MM.1S (cell line): ENCODE measurements around the gene DHX38.

Experiments
- DNase-seq: peaks from one replicate; pipeline ENCODE4 v3.0.0-alpha.2; 2015
- H2AFZ ChIP-seq: fragments of 300-600 bp; sonication (generic); 2 replicates; pipeline ENCODE4 v1.6.0; 2016; ENCODE audit warnings: antibody characterized with exemption, low read length
- H3F3A ChIP-seq: fragments of 300-600 bp; sonication (generic); 2 replicates; pipeline ENCODE4 v1.6.1; 2016; ENCODE audit warnings: mild to moderate bottlenecking, antibody characterized with exemption, low read length, moderate library complexity, mixed read lengths; ENCODE audit not compliant: insufficient read depth
- H3K27ac ChIP-seq: fragments of 300-600 bp; sonication (generic); 2 replicates; pipeline ENCODE4 v1.5.1; 2016; ENCODE audit warnings: mild to moderate bottlenecking, low read length
- H3K27me3 ChIP-seq: fragments of 300-600 bp; sonication (generic); replicated peaks from 2 replicates; pipeline ENCODE4 v1.6.0; 2016; ENCODE audit warnings: low read length; ENCODE audit not compliant: insufficient read depth
- H3K36me3 ChIP-seq: fragments of 300-600 bp; sonication (generic); replicated peaks from 2 replicates; pipeline ENCODE4 v1.6.1; 2016; ENCODE audit warnings: mild to moderate bottlenecking, low read length, mixed read lengths; ENCODE audit not compliant: insufficient read depth
- H3K4me1 ChIP-seq: fragments of 300-600 bp; sonication (generic); 2 replicates; pipeline ENCODE4 v1.6.1; 2016; ENCODE audit warnings: low read length, mixed read lengths
- H3K4me2 ChIP-seq: fragments of 300-600 bp; sonication (generic); 2 replicates; pipeline ENCODE4 v1.6.0; 2016; ENCODE audit warnings: low read depth, low read length
- H3K4me3 ChIP-seq: fragments of 300-600 bp; sonication (generic); 2 replicates; pipeline ENCODE4 v1.5.1; 2016; ENCODE audit warnings: low read length, mixed read lengths
- H3K79me2 ChIP-seq: fragments of 300-600 bp; sonication (generic); 2 replicates; pipeline ENCODE4 v1.6.1; 2016; ENCODE audit warnings: mixed run types, low read length, mixed read lengths
- H3K9ac ChIP-seq: fragments of 300-600 bp; sonication (generic); 2 replicates; pipeline ENCODE4 v1.6.1; 2016; ENCODE audit warnings: low read length, mixed read lengths
- H3K9me2 ChIP-seq: fragments of 300-600 bp; sonication (generic); replicated peaks from 2 replicates; pipeline ENCODE4 v1.6.1; 2016; ENCODE audit warnings: mild to moderate bottlenecking, low read length, mixed read lengths; ENCODE audit not compliant: insufficient read depth
- H3K9me3 ChIP-seq: fragments of 300-600 bp; sonication (generic); replicated peaks from 2 replicates; pipeline ENCODE4 v1.6.1; 2016; ENCODE audit warnings: mild to moderate bottlenecking, low read length, mixed read lengths; ENCODE audit not compliant: insufficient read depth
- H4K20me1 ChIP-seq: fragments of 300-600 bp; sonication (generic); 2 replicates; pipeline ENCODE4 v1.6.1; 2016; ENCODE audit warnings: mild to moderate bottlenecking, low read length, moderate library complexity, mixed read lengths; ENCODE audit not compliant: insufficient read depth
- CTCF ChIP-seq: fragments of 300-600 bp; sonication (generic); IDR thresholded peaks from 2 replicates; pipeline ENCODE4 v1.5.1; 2016; ENCODE audit warnings: antibody characterized with exemption, low read length, mixed read lengths
- EZH2 ChIP-seq: fragments of 300-600 bp; sonication (generic); optimal IDR thresholded peaks from 2 replicates; pipeline ENCODE3; 2017; ENCODE audit warnings: low read depth, mild to moderate bottlenecking, antibody characterized with exemption, low read length, mixed read lengths
- EZH2phosphoT487 ChIP-seq: fragments of 300-600 bp; sonication (generic); IDR thresholded peaks from 2 replicates; pipeline ENCODE4 v1.6.1; 2018; ENCODE audit warnings: antibody characterized with exemption, low read length

Gene DHX38

GRCh38 chr16:72093448-72094265 lies at the start of gene DHX38, which contains the start of gene TXNL4B:
Gene DHX38 (plus strand): TSS chr16:72093847. CDS start chr16:72096158, 2,311 bp downstream.
Gene TXNL4B (minus strand): TSS chr16:72093620. CDS start chr16:72090749, 2,871 bp downstream.
- Histone ChIP-seq H3K36me3 (peaks cover 8% of the 10 kb centered on the region; the same call in 1 of the 2 replicates), H3K9ac (peak within 1 kb of the TSS; percentile 89), H2AFZ (peak within 1 kb of the TSS; percentile 86), H3F3A (peaks cover 4% of the 10 kb centered on the region), H3K9me2 (no peaks in the 10 kb centered on the region), H3K27me3 (no peaks in the 10 kb centered on the region), H3K4me1 (peaks cover 13% of the 10 kb centered on the region), H3K4me3 (peak within 1 kb of the TSS; percentile 98), H3K9me3 (no peaks in the 10 kb centered on the region), H3K27ac (peak within 1 kb of the TSS; percentile 78), H3K79me2 (peaks cover 78% of the 10 kb centered on the region), H3K4me2 (peak within 1 kb of the TSS; percentile 81), H4K20me1 (no peaks in the 10 kb centered on the region)
- peak; percentile 99 for DNase-seq
- TF ChIP-seq EZH2phosphoT487 (no peak), CTCF (no peak)

GRCh38 chr16:72044296-72044695 lies 49.4 kb upstream of the DHX38 start:
- H3K79me2 ChIP-seq, result no peaks in the 10 kb centered on the region
- H3K9ac ChIP-seq, result no peak overlapping the region
- no peaks in the 10 kb centered on the region for H3K9me3 ChIP-seq
- H3K27ac ChIP-seq, result no peak overlapping the region
- H3F3A ChIP-seq, result no peaks in the 10 kb centered on the region
- no peak for DNase-seq
- TF ChIP-seq CTCF (no peak), EZH2phosphoT487 (no peak), EZH2 (no peak)
- no peak overlapping the region for H3K4me3 ChIP-seq
- H3K36me3 ChIP-seq, result no peaks in the 10 kb centered on the region
- H4K20me1 ChIP-seq, result no peaks in the 10 kb centered on the region
- no peaks in the 10 kb centered on the region for H3K27me3 ChIP-seq
- H3K4me2 ChIP-seq, result no peak overlapping the region
- H3K4me1 ChIP-seq, result no peaks in the 10 kb centered on the region
- no peaks in the 10 kb centered on the region for H3K9me2 ChIP-seq
- no peak overlapping the region for H2AFZ ChIP-seq

GRCh38 chr16:72044825-72045359 lies 48.8 kb upstream of the DHX38 start:
- Histone ChIP-seq H4K20me1 (no peaks in the 10 kb centered on the region), H3K27me3 (no peaks in the 10 kb centered on the region), H3K4me2 (no peak overlapping the region), H3K27ac (no peak overlapping the region), H3K4me3 (no peak overlapping the region), H3F3A (no peaks in the 10 kb centered on the region), H3K9ac (no peak overlapping the region), H3K9me3 (no peaks in the 10 kb centered on the region), H3K9me2 (no peaks in the 10 kb centered on the region), H2AFZ (no peak overlapping the region), H3K36me3 (no peaks in the 10 kb centered on the region), H3K4me1 (no peaks in the 10 kb centered on the region), H3K79me2 (no peaks in the 10 kb centered on the region)
- no peak for DNase-seq
- TF ChIP-seq CTCF (no peak), EZH2 (no peak)
